ENCODE results near the gene MEA1. TPM values are rescaled to one million over a fixed set of nuclear protein-coding genes. Genes with fewer than 3 reads are reported as not detected.

MEA1 gene
- total RNA-seq = 94.7 and 102 TPM in 2 replicates
- long read RNA-seq, transcript MEA1-204 (4 exons, 1,004 nt) = major isoform, 30 of 37 reads
- long read RNA-seq, transcript MEA1-202 (3 exons, 2,152 nt) = minor isoform, 6 of 37 reads
- long read RNA-seq, partial matches to known transcripts = 1 of 37 reads
- long read RNA-seq, other reads (novel, unspliced or antisense) = 0 of 37 reads

- Mint-ChIP-seq H3K36me3 (ENCODE audit: low read depth) (peaks cover under 1% of the 10 kb centered on the region), H3K27ac (ENCODE audit: unreplicated experiment) (peak within 1 kb of the TSS; percentile 96), H3K4me3 (peak within 1 kb of the TSS; percentile 97), H3K27me3 (ENCODE audit: low read depth) (no peaks in the 10 kb centered on the region), H3K9me3 (no peaks in the 10 kb centered on the region), H3K4me1 (peaks cover 30% of the 10 kb centered on the region)
- TF ChIP-seq CTCF (conservative IDR thresholded peaks at IDR 0.05) = no peak
- DNase-seq (ENCODE audit: low read depth, low spot score) = peak; percentile 96
Measured at GRCh38 chr6:43013843-43014433, at the start of gene MEA1, which contains the start of gene KLHDC3. Gene MEA1 (minus strand): TSS chr6:43013946. CDS start chr6:43013813, 133 bp downstream. Gene KLHDC3 (plus strand): TSS chr6:43014249. CDS start chr6:43017193, 2,944 bp downstream.

- Mint-ChIP-seq H3K36me3 (ENCODE audit: low read depth) (no peaks in the 10 kb centered on the region), H3K27ac (ENCODE audit: unreplicated experiment) (no peak overlapping the region), H3K4me3 (no peak overlapping the region), H3K4me1 (peaks cover 28% of the 10 kb centered on the region), H3K9me3 (no peaks in the 10 kb centered on the region), H3K27me3 (ENCODE audit: low read depth) (no peaks in the 10 kb centered on the region)
- no peak for DNase-seq (ENCODE audit: low read depth, low spot score)
- TF ChIP-seq CTCF (conservative IDR thresholded peaks at IDR 0.05) = no peak
Measured at GRCh38 chr6:43062818-43063217, 49.1 kb upstream of the MEA1 start.

GRCh38 chr6:43061861-43062260, 48.1 kb upstream of the MEA1 start:
- H3K27ac Mint-ChIP-seq (ENCODE audit: unreplicated experiment) = no peak overlapping the region
- peaks cover 28% of the 10 kb centered on the region for H3K4me1 Mint-ChIP-seq
- peak overlapping the region; percentile 99 for H3K4me3 Mint-ChIP-seq
- H3K36me3 Mint-ChIP-seq (ENCODE audit: low read depth) = no peaks in the 10 kb centered on the region
- H3K9me3 Mint-ChIP-seq = no peaks in the 10 kb centered on the region
- H3K27me3 Mint-ChIP-seq (ENCODE audit: low read depth) = no peaks in the 10 kb centered on the region
- DNase-seq (ENCODE audit: low read depth, low spot score) = no peak
- TF ChIP-seq CTCF (conservative IDR thresholded peaks at IDR 0.05) = no peak

GRCh38 chr6:43060755-43061633, 47.2 kb upstream of the MEA1 start:
- peak overlapping the region; percentile 52 for H3K27ac Mint-ChIP-seq (ENCODE audit: unreplicated experiment)
- H3K9me3 Mint-ChIP-seq = no peaks in the 10 kb centered on the region
- H3K4me3 Mint-ChIP-seq = peak overlapping the region; percentile 99
- no peak for TF ChIP-seq CTCF (conservative IDR thresholded peaks at IDR 0.05)
- H3K27me3 Mint-ChIP-seq (ENCODE audit: low read depth) = no peaks in the 10 kb centered on the region
- peaks cover 2% of the 10 kb centered on the region for H3K36me3 Mint-ChIP-seq (ENCODE audit: low read depth)
- no peak for DNase-seq (ENCODE audit: low read depth, low spot score)
- peaks cover 28% of the 10 kb centered on the region for H3K4me1 Mint-ChIP-seq

- H3K9me3 Mint-ChIP-seq = no peaks in the 10 kb centered on the region
- H3K4me3 Mint-ChIP-seq = peak overlapping the region; percentile 99
- no peaks in the 10 kb centered on the region for H3K27me3 Mint-ChIP-seq (ENCODE audit: low read depth)
- H3K27ac Mint-ChIP-seq (ENCODE audit: unreplicated experiment) = peak overlapping the region; percentile 98
- DNase-seq (ENCODE audit: low read depth, low spot score) = no peak
- TF ChIP-seq CTCF (conservative IDR thresholded peaks at IDR 0.05) = no peak
- H3K36me3 Mint-ChIP-seq (ENCODE audit: low read depth) = peaks cover 2% of the 10 kb centered on the region
- H3K4me1 Mint-ChIP-seq = peaks cover 28% of the 10 kb centered on the region
Measured at GRCh38 chr6:43060034-43060754, 46.4 kb upstream of the MEA1 start.

All from neural crest cell (in vitro differentiated cells).